Endometrium (tissue), 2 donors: Measurements from ENCODE around the gene UNC119.
"Not testable (repeated sequence)": the region's sequence is repeated elsewhere in the genome, so short reads cannot be mapped to it uniquely, and the experiment has no call there.

Experiments used
- FAIRE-seq: peaks from 2 replicates; lab custom pipeline; 2012; peaks lifted over from hg19 to GRCh38; lab: Jason Lieb, UNC
- donor health status: control.
- donor health status: control.

UNC119 gene

GRCh38 chr17:28552176-28552999 is at the start of gene UNC119:
Gene UNC119 (minus strand): TSS chr17:28552624. CDS start chr17:28552557, 67 bp downstream.
- FAIRE-seq: no peak

DNA sequence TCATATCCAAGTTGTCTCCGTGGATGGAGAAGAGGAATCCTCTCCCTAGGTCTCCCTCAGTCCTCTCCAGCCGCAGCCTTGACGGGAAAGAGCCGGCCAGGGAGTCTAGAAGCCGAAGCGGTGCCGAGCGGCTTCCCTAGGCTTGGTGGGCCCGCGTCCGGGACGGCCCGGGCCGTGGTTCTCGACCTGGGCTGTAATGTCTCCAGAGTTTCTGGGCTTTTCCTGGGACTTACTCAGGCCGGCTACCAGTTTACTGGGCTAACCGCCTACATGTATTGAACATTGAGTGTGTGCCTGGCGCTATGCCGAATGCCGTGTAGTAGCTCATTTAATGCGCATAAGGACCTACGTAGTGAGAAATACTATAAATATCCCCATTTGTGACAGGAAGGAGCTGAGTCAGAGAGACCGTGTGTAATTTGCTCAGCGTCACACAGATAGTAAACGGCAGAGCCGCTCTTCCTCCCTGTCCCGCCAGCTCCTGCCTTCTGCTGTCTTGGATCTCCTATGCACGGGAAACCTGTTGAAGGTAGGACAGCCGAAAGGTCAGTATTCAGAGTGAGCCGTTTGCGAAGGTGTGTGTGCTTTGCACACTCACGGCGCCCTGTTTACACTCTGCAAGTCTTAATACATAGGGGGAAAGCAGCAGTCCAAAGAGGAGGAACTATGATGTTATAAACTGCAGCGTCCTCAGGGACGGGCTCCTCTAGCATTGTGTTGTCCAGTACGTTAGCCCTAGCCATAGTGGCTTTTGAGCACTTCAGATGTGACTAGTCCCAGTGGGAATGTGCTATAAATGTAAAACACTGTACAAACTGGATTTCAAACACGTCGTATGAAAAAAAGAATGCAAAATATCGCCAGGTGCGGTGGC is 47.1 kb upstream of the UNC119 start:
- FAIRE-seq: no peak

DNA sequence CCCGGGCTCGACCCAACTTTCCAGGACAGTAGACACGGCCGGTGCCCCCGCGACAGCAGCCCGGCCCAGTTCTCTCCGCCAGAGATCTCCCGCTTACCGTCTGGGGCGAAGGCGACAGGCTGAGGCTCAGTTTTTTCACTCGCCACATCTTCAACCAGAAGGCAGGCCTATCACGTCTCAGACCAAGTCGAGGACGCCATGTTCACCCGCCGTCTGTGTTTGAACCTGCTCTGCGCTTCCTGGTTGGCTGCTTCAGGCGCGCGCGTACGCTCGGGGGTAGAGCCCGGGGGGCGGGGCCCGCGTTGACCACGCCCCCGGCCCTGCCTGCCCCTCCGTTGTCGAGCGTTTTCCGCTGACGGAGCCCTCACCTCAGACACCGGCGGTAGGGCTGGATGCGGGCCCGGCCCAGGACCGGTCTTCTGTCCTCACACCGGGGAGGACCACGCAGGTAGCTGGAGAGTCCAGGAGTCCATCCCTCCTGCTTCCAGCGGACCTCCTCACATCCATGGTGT is 46.4 kb upstream of the UNC119 start, which contains the start of gene SPAG5:
TSS of gene SPAG5 (minus strand) at position 227 of the 512 bp plus-strand sequence. CDS start at position 148, 79 bp downstream.
- FAIRE-seq: peak; percentile 21

- FAIRE-seq: no peak
These were observed 46.0 kb upstream of the UNC119 start for GRCh38 chr17:28598389-28598788.

DNA sequence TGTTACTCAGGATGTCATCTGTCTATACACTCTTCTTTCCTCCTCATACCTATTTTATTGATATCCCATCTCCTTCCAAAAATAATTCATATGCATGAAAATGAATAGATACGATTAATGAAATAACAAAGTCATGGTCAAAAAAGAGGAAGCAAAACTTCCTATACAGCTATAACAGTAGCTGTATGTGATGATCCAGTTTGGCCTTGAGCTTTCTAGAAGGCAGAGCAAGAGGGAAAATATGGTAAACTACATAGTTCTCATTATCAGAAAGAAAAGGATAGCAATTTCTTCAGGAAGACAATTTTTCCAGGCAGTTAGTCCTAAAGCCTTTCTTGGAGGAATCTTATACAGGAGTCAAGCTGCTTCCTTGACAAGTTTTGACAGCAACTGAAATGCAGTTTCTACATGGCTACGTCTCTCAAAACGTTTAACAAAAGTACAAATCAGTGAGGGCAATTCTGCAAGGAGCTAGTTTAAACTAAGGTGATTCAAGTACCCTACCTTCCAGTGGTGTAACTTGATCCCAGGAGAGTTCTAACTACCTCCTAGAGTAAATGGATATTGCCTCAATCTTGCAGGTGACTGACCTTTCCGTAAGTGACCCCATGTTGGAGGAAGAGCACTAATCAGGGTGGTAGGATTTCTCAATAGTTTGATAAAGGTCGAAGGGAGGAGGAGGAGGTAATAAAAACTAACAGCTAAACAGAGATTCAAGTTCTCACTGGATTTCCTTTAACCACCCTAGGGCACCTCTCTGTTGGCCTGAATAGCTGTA is 45.4 kb upstream of the UNC119 start:
- no peak for FAIRE-seq

GRCh38 chr17:28592260-28592659 is 39.8 kb upstream of the UNC119 start:
- no peak for FAIRE-seq

- FAIRE-seq: no peak
These were observed 33.4 kb upstream of the UNC119 start for GRCh38 chr17:28585851-28586250.

GRCh38 chr17:28584434-28584833 is 32.0 kb upstream of the UNC119 start:
- FAIRE-seq: no peak

DNA sequence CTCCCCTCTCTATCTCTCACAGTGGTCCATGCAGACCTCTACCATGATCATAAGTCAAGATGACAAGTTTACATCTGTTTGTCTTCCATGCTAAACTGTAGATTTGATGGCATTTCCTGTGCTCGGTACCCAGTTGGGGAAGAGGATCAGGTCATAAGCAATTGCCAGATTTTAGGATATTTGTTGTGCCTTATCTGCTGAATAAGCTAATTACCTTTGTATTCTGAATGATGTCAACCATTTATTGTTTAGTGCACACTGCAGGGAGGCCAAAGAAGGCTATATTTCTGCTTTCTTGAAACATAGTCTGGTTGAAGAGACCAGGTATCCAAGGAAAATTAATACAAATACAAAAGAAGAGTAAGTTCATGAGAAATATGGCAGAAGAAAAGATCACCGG is 30.1 kb upstream of the UNC119 start:
- no peak for FAIRE-seq

DNA sequence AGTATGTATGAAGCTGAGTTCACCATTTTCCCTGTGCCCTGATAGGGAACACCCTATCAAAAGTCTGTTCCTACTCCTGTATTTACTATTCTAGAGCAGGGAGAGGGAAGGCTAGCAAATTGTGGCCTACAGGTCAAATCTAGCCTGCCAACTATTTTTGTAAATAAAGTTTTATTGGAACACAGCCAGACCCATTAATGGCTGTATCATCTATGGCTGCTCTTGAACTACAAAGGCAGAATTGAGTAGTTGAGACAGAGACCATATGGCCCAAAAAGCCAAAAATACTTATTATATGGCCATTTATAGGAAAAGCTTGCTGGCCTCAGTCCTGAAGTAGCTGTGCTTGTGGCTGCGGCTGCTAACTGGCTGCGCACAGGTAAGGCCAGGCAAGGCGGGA is 28.5 kb upstream of the UNC119 start:
- no peak for FAIRE-seq

GRCh38 chr17:28579526-28579925 is 27.1 kb upstream of the UNC119 start:
- no peak for FAIRE-seq

DNA sequence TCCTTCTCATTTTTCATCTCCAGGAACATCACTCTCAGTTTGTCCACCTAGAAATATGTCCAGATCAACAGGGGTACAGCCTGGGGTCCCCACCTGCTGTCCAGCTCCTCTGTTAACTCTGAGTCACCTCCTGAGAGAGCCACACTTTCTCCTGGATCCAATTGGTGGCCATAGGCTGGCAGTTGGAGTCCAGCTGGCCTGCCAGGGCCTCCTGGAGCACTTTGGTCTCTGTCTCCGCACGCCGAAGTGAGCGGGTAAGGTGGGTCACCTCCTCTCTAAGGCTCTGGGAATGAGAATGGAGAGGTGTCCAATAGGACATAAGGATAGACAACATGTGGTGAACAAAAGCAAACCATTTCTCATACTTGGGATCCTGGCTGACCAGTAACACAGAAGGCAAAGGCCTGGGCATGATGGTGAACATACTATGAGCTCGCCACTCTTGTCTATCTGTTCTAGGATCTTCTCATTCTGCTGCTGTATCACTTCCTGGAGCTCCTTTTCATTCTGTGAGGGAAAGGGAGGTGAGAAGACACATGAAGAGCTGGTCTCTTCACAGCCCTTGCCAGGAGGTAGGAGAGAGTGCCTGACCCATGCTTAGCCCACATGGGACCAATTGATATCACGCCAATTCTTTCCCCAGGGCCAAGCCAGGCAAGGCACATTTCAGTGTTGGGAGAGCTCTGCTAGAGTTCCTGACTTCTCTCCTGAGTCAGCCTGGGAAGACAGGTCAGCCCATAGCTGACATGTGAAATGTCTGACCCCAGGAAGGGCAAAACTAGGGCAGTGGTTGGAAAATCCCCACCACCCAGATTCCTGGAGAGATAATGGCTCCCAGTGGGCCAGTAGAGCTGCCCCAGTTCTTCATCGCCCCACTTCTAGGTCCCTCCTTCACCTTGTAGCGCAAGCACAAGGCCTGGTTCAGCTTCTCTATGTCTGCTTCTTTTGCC is 26.1 kb upstream of the UNC119 start:
- FAIRE-seq: no peak

DNA sequence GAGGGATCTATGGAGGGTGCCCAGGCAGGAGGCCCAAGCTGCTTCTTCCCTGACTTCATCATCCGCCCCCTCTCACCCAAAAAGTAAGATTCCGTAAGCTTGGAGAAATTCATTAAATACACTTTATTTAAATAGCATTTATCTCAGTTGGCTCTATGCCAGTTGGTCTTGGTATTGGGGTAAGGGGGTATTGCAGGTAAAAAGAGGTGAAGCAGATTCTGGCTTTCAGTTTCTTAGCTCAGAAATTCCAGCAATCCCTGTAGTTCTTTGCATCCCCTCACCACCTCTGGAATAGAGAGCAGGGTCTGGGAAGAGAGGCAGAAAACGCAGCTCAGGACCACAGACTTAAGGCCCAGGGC is 25.0 kb upstream of the UNC119 start:
- FAIRE-seq: no peak

DNA sequence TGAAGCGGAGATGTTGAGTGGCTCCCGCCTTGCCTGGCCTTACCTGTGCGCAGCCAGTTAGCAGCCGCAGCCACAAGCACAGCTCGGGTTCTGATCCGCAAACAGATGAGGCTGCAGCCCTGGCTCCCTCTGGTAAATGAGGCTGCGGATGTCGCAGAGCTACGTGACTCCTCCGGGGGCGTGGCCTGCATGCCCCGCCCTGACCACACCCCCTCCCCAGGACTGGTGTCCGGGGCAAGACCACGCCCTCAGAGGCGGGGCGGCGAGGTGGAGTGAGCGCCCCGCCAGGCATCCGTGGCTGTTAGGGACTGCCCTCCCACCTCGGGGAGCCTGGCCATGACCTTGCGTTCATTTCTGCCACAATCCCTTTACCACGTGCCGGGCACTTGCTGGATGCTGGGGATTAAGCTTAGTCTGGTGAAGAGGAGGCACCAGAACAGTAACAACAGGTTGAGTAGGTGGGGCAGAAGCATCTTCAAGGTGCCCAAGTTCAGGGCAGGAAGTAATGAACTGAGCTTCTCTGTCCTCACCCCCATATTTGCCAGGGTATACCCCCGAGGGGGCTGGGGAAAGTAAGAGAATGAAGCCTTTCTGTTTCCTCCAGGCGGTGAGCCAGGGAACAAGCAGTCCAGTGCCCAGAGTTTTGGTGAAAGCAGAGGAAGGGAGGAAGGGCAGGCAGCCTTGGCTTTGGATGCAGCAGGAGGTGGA is 24.5 kb upstream of the UNC119 start, which contains the start of gene ALDOC:
TSS of gene ALDOC (minus strand) at position 138 of the 708 bp plus-strand sequence. CDS start 1,363 bp downstream, outside the sequence.
- no peak for FAIRE-seq

- not testable (repeated sequence) for FAIRE-seq
These were observed 23.6 kb upstream of the UNC119 start for GRCh38 chr17:28576016-28576415.

GRCh38 chr17:28575126-28575795 is 22.8 kb upstream of the UNC119 start:
- no peak for FAIRE-seq

DNA sequence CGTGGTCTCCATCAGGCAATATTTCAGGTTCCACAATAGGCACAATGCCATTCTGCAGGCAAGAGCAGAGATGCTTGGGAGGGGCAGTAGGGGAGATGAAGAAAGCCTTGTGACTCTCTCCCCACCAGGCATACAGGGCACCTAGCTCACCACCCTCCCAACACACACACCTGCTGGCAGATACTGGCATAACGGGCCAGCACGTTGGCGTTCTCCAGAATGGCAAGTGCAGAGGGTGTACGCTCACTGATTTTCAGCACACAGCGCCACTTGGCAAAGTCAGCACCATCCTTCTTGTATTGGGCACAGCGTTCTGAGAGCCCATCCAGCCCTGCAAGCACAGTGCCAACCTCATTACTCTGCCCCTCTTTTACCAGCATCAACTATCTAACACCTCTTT is 22.1 kb upstream of the UNC119 start:
- FAIRE-seq: no peak

GRCh38 chr17:28573966-28574480 is 21.6 kb upstream of the UNC119 start:
- FAIRE-seq: no peak

DNA sequence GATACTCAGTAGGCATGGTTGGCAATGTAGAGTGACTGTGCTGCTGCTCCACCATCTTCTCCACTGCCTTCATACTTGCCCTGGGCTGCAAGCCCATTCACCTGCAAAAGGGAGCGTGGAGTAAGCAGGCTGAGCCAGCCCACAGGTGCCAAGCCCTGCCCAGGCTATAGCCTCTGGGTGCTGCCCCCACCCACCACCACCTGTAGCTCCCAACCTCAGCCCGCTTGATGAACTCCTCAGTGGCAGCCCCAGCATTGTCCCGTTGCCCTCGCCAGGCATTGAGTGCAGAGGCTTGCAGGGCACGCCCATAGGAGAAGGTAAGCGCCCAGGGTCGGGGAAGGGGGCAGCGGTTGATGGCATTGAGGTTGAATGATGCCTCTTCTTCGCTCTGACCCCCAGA is 21.1 kb upstream of the UNC119 start:
- FAIRE-seq: no peak
